GM12878 (cell line): Measurements from ENCODE around the gene PLEKHM3. TPM values are rescaled to one million over a fixed set of nuclear protein-coding genes. Genes with fewer than 3 reads are reported as not detected.

ENCODE experiments used
- ATAC-seq: fragments of 200-7000 bp; cut with Tn5 transposase; 3 replicates; pipeline ENCODE4 v1.9.1; 2020; ENCODE audit warnings: mild to moderate bottlenecking, moderate library complexity
- BruUV-seq: library from RNA; stranded (reverse); fragments of 400-500 nt; replicated peaks from 2 replicates; lab custom pipeline; 2021; lab: Mats Ljungman, UMichigan
- CTCF ChIA-PET: fragments of 300-600 bp; sonication (Branson Sonifier 250); formaldehyde crosslinking; extraction: SDS; loops from one replicate; lab custom pipeline; 2021; ENCODE audit warnings: inconsistent platforms; lab: Yijun Ruan, JAX
- POLR2A ChIA-PET: fragments of 350-600 bp; formaldehyde crosslinking; extraction: SDS; loops from one replicate; lab custom pipeline; 2021; ENCODE audit warnings: inconsistent platforms; lab: Charles Lee
- RAD21 ChIA-PET: fragments of 300-600 bp; sonication (Branson Sonifier 250); formaldehyde crosslinking; loops from one replicate; lab custom pipeline; 2023; ENCODE audit warnings: antibody characterized with exemption; ENCODE audit not compliant: unreplicated experiment; lab: Charles Lee
- SMC1A ChIA-PET: fragments of 300-600 bp; sonication (Branson Sonifier 250); formaldehyde crosslinking; loops from one replicate; lab custom pipeline; 2023; ENCODE audit not compliant: unreplicated experiment, uncharacterized antibody; lab: Charles Lee
- DNase-seq: peaks from one replicate; pipeline ENCODE4 v3.0.0-alpha.2; 2011; ENCODE audit warnings: low read depth, low spot score
- FAIRE-seq: peaks from 3 replicates; lab custom pipeline; 2011; peaks lifted over from hg19 to GRCh38; lab: Jason Lieb, UNC
- H2AFZ ChIP-seq: 2 replicates; pipeline ENCODE4 v1.6.0; 2011; ENCODE audit warnings: low read depth, low read length, control low read depth; ENCODE audit not compliant: control insufficient read depth
- H3K27ac ChIP-seq: 2 replicates; pipeline ENCODE4 v1.5.1; 2011; ENCODE audit warnings: control low read depth; ENCODE audit not compliant: control insufficient read depth, insufficient read depth
- H3K27me3 ChIP-seq, 2 experiments: replicated peaks in 1 of 2; 2 replicates each; pipeline versions ENCODE4 v1.6.0 to v1.6.1; 2011; ENCODE audit warnings: low read length in 1 of 2; ENCODE audit not compliant: control insufficient read depth in 2 of 2, insufficient read depth in 2 of 2
- H3K36me3 ChIP-seq, 2 experiments: 2 replicates each; pipeline ENCODE4 v1.5.1; 2011; ENCODE audit warnings: low read length in 1 of 2; ENCODE audit not compliant: control insufficient read depth in 2 of 2, insufficient read depth in 2 of 2
- H3K4me1 ChIP-seq: 2 replicates; pipeline ENCODE4 v1.6.1; 2011; ENCODE audit warnings: mild to moderate bottlenecking, low read length, moderate library complexity, mixed read lengths; ENCODE audit not compliant: control insufficient read depth, insufficient read depth
- H3K4me2 ChIP-seq: 2 replicates; pipeline ENCODE4 v1.6.0; 2011; ENCODE audit warnings: control low read depth; ENCODE audit not compliant: control insufficient read depth, insufficient read depth
- H3K4me3 ChIP-seq: fragments of 200-600 bp; sonication (generic); 2 replicates; pipeline ENCODE4 v1.5.1; 2016
- H3K79me2 ChIP-seq: 2 replicates; pipeline ENCODE4 v1.6.0; 2011; ENCODE audit warnings: low read length; ENCODE audit not compliant: control insufficient read depth, insufficient read depth
- H3K9ac ChIP-seq: 2 replicates; pipeline ENCODE4 v1.8.0; 2011; ENCODE audit warnings: low read length, control low read depth, mixed read lengths; ENCODE audit not compliant: control insufficient read depth, insufficient read depth
- H3K9me3 ChIP-seq: replicated peaks from 3 replicates; pipeline ENCODE4 v1.5.1; 2011; ENCODE audit warnings: mild to moderate bottlenecking, low read length; ENCODE audit not compliant: control insufficient read depth, insufficient read depth
- H4K20me1 ChIP-seq: 2 replicates; pipeline ENCODE4 v1.6.0; 2011; ENCODE audit not compliant: control insufficient read depth, insufficient read depth
- E2F4 ChIP-seq: IDR thresholded peaks from 2 replicates; pipeline ENCODE4 v1.6.1; 2012; ENCODE audit warnings: low read depth, low read length, improper control_type of control experiment
- E2F8 ChIP-seq: fragments of 450-650 bp; IDR thresholded peaks from 2 replicates; pipeline ENCODE4 v1.6.1; 2018; ENCODE audit warnings: mild to moderate bottlenecking, low read depth, moderate library complexity; ENCODE audit not compliant: partially characterized antibody
- ETV6 ChIP-seq, 2 experiments: fragments of 450-650 bp in 1 of 2; IDR thresholded peaks in 1 of 2; conservative IDR thresholded peaks in 1 of 2; 2 replicates each; pipeline ENCODE4 v1.6.1; 2014; ENCODE audit warnings: antibody characterized with exemption in 1 of 2, borderline replicate concordance in 1 of 2, low read depth in 1 of 2, mild to moderate bottlenecking in 1 of 2, moderate library complexity in 1 of 2
- GATAD2B ChIP-seq: fragments of 450-650 bp; conservative IDR thresholded peaks from 2 replicates; pipeline ENCODE4 v1.6.1; 2017; ENCODE audit warnings: low read depth, mild to moderate bottlenecking, moderate library complexity
- KLF5 ChIP-seq: fragments of 450-650 bp; IDR thresholded peaks from 2 replicates; pipeline ENCODE4 v1.6.1; 2014; ENCODE audit warnings: mild to moderate bottlenecking; ENCODE audit not compliant: partially characterized antibody
- PAX5 ChIP-seq: IDR thresholded peaks from 2 replicates; pipeline ENCODE4 v1.6.1; 2011; ENCODE audit warnings: low read depth, low read length, borderline replicate concordance
- PML ChIP-seq: IDR thresholded peaks from 2 replicates; pipeline ENCODE4 v1.6.1; 2012; ENCODE audit warnings: low read length, inconsistent platforms
- POLR2AphosphoS5 ChIP-seq: IDR thresholded peaks from 2 replicates; pipeline ENCODE4 v1.6.1; 2011; ENCODE audit warnings: mild to moderate bottlenecking, low read length, inconsistent platforms
- RFX5 ChIP-seq: IDR thresholded peaks from 2 replicates; pipeline ENCODE4 v1.6.1; 2011; ENCODE audit warnings: low read depth, low read length, improper control_type of control experiment
- SREBF2 ChIP-seq: IDR thresholded peaks from 2 replicates; pipeline ENCODE4 v1.6.1; 2012; ENCODE audit warnings: mild to moderate bottlenecking, low read length
- TAF1 ChIP-seq: IDR thresholded peaks from 2 replicates; pipeline ENCODE4 v1.6.1; 2011; ENCODE audit warnings: mild to moderate bottlenecking, low read depth, low read length, borderline replicate concordance
- TARDBP ChIP-seq: IDR thresholded peaks from 2 replicates; pipeline ENCODE4 v1.6.1; 2016; ENCODE audit warnings: borderline replicate concordance
- USF2 ChIP-seq: IDR thresholded peaks from 2 replicates; pipeline ENCODE4 v1.6.1; 2011; ENCODE audit warnings: low read depth, low read length, improper control_type of control experiment, borderline replicate concordance
- ZBTB40 ChIP-seq: fragments of 450-650 bp; IDR thresholded peaks from 2 replicates; pipeline ENCODE4 v1.6.1; 2016; ENCODE audit warnings: mild to moderate bottlenecking, moderate library complexity, borderline replicate concordance
- ZNF207 ChIP-seq: fragments of 450-650 bp; IDR thresholded peaks from 2 replicates; pipeline ENCODE4 v1.6.1; 2014; ENCODE audit warnings: antibody characterized with exemption, mild to moderate bottlenecking, borderline replicate concordance
- ZNF384 ChIP-seq: IDR thresholded peaks from 2 replicates; pipeline ENCODE4 v1.6.1; 2012; ENCODE audit warnings: low read depth, mild to moderate bottlenecking, low read length, improper control_type of control experiment, borderline replicate concordance
- WGBS: methylation state at CpG from one replicate; pipeline ENCODE4 v1.1.6; 2016; ENCODE audit warnings: low lambda C conversion rate; ENCODE audit not compliant: insufficient replicate concordance, insufficient coverage; ENCODE audit errors: missing lambda C conversion rate; 5-methylcytosine and 5-hydroxymethylcytosine counted together
- in situ Hi-C: fragments of 300-500 bp; cut with MboI; formaldehyde crosslinking; loops from 9 replicates; pipeline ENCODE4 v1.14.3; 2018; ENCODE audit warnings: mixed read lengths
- intact Hi-C: fragments of 100-400 bp; cut with micrococcal nuclease; formaldehyde crosslinking; loops from one replicate; pipeline ENCODE4 v1.14.2; 2022; ENCODE audit not compliant: unreplicated experiment
- polyA plus RNA-seq, 11 experiments: library from polyadenylated mRNA; depleted of rRNA in 4 of 11; unstranded in 6 of 11; stranded (reverse) in 5 of 11; fragments of >200 nt; fragmentation: Nextera tagmentation in 4 of 11; fragmentation: Illumina TruSeq in 1 of 11; extraction: Ambion mirVana in 4 of 11; extraction: Trizol in 1 of 11; gene quantifications; 1 replicate in 1 of 11; 2 replicates in 10 of 11; pipeline versions ENCODE4 v1.2.1 to v1.2.3, GENCODE V29; 2011 to 2016; ENCODE audit warnings: inconsistent platforms in 2 of 11, missing spikeins in 2 of 11, low read depth in 1 of 11
- total RNA-seq, 4 experiments: library from RNA; depleted of rRNA in 3 of 4; stranded (reverse); fragments of >200 nt in 3 of 4; fragmentation: Illumina TruSeq in 1 of 4; extraction: Trizol in 1 of 4; gene quantifications; 2 replicates each; pipeline versions ENCODE4 v1.2.1 to v1.2.3, GENCODE V29; 2013 to 2021

PLEKHM3 gene
- total and polyA plus RNA-seq, 10 of the 15 experiments (the other 5 are each of a cell fraction or from before 2014, with no cell fraction given), result 1.4 to 5.6 (median 3.0) TPM

- ChIA-PET RAD21 (interaction anchor here (0.6 to 2.3 kb wide), 3 partner anchors 10 to 294 kb away, joined by 3 to 20 read pairs (median 4); no protein-coding TSS in a partner anchor), SMC1A (interaction anchor here (0.7 to 2.2 kb wide), 9 partner anchors 11 to 114 kb away, joined by 3 to 7 read pairs (median 3); no protein-coding TSS in a partner anchor)
- no TSS peak for BruUV-seq
- TF ChIP-seq SREBF2 (no peak), E2F8 (no peak), KLF5 (no peak), E2F4 (no peak), ETV6 (conservative IDR thresholded peaks at IDR 0.05 in 1 of 2, IDR thresholded peaks at IDR 0.05 in 1 of 2; ENCODE audit: borderline replicate concordance in 1 of 2, low read depth in 1 of 2) (no peak), GATAD2B (no peak), PAX5 (no peak), ZBTB40 (no peak), RFX5 (no peak), ZNF207 (no peak), PML (no peak), POLR2AphosphoS5 (no peak), USF2 (no peak), ZNF384 (no peak), TAF1 (no peak), TARDBP (no peak)
These were observed 119.8 kb downstream of the PLEKHM3 start for GRCh38 chr2:207905546-207905945.

More at GRCh38 chr2:207905546-207905945, 119.8 kb downstream of the PLEKHM3 start:
- in situ Hi-C loops, result no loop called here
- ATAC-seq, result peak; percentile 20; the same call in 1 of the 3 replicates
- no peaks in the 10 kb centered on the region for H3K4me1 ChIP-seq
- ChIA-PET POLR2A (interaction anchor here (1.0 to 2.0 kb wide), 2 partner anchors 34 to 36 kb away, joined by 4 to 5 read pairs; no protein-coding TSS in a partner anchor), CTCF (interaction anchor here (0.7 to 1.4 kb wide), 2 partner anchors 9 to 214 kb away, joined by 3 to 5 read pairs; no protein-coding TSS in a partner anchor)
- no peak overlapping the region for H3K4me2 ChIP-seq
- no peaks in the 10 kb centered on the region for H3K36me3 ChIP-seq
- H2AFZ ChIP-seq, result no peak overlapping the region
- no peak overlapping the region for H3K27ac ChIP-seq
- FAIRE-seq, result no peak
- H3K9me3 ChIP-seq, result no peaks in the 10 kb centered on the region
- no peak for DNase-seq
- intact Hi-C loops, result no loop called here
- no peaks in the 10 kb centered on the region for H3K27me3 ChIP-seq
- H3K79me2 ChIP-seq, result no peaks in the 10 kb centered on the region
- no peak overlapping the region for H3K4me3 ChIP-seq
- H3K9ac ChIP-seq, result no peak overlapping the region
- WGBS, result 41% methylated on average over 1 of the region's 1 CpG
- no peaks in the 10 kb centered on the region for H4K20me1 ChIP-seq
